Gastrocnemius medialis (tissue), 4 donors: Measurements from ENCODE around the gene MTFR2.

Experiments
- CTCF ChIP-seq, 5 experiments: fragments of 450-650 bp in 3 of 5; fragments of 200-600 bp in 2 of 5; sonication (generic) in 2 of 5; IDR thresholded peaks in 4 of 5; conservative IDR thresholded peaks in 1 of 5; 1 replicate in 4 of 5; 2 replicates in 1 of 5; pipeline ENCODE4 v1.5.1; 2016 to 2019; ENCODE audit warnings: antibody characterized with exemption in 5 of 5, mild to moderate bottlenecking in 3 of 5, moderate library complexity in 3 of 5
- POLR2A ChIP-seq, 2 donors: fragments of 450-650 bp; IDR thresholded peaks; one replicate each; pipeline ENCODE4 v1.6.1; 2017; ENCODE audit warnings: antibody characterized with exemption in 2 of 2, mild to moderate bottlenecking in 2 of 2, moderate library complexity in 2 of 2

DNA sequence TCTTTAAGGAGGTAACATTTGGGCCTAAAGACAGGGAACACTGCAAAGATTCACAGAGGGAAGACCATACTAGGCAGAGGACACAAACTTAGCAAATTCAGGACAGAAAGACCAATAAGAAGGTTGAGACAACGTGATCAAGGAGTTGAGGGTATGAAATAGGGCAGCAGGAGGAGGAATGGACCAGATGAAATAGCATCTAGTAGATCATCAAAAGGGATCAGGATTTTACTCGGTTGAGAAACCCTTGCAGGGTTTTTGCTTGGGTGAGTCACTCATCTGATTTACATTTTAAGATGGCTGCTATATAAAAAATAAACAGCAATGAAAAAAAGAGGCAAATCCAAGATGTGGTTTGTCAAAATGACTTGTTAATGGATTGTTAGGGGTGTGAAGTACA lies 34.8 kb upstream of the MTFR2 start:
- no peak for TF ChIP-seq CTCF (IDR thresholded peaks at IDR 0.05 in 4 of 5, conservative IDR thresholded peaks at IDR 0.05 in 1 of 5)
- no peak for TF ChIP-seq POLR2A (IDR thresholded peaks at IDR 0.05)
